Measurements from ENCODE around the gene ABCF1. TPM values are rescaled to one million over a fixed set of nuclear protein-coding genes. Genes with fewer than 3 reads are reported as not detected.

The ABCF1 gene
- total RNA-seq, 4 donors from 2014 or later: 41.7 to 46.4 (median 45.0) TPM

- no peak for DNase-seq (ENCODE audit: low spot score in 2 of 2)
- no peak for TF ChIP-seq POLR2A (IDR thresholded peaks at IDR 0.05)
- TF ChIP-seq, protein P1, sequence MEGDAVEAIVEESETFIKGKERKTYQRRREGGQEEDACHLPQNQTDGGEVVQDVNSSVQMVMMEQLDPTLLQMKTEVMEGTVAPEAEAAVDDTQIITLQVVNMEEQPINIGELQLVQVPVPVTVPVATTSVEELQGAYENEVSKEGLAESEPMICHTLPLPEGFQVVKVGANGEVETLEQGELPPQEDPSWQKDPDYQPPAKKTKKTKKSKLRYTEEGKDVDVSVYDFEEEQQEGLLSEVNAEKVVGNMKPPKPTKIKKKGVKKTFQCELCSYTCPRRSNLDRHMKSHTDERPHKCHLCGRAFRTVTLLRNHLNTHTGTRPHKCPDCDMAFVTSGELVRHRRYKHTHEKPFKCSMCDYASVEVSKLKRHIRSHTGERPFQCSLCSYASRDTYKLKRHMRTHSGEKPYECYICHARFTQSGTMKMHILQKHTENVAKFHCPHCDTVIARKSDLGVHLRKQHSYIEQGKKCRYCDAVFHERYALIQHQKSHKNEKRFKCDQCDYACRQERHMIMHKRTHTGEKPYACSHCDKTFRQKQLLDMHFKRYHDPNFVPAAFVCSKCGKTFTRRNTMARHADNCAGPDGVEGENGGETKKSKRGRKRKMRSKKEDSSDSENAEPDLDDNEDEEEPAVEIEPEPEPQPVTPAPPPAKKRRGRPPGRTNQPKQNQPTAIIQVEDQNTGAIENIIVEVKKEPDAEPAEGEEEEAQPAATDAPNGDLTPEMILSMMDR (IDR thresholded peaks at IDR 0.05): no peak
- no peak for TF ChIP-seq EP300 (IDR thresholded peaks at IDR 0.05)
- TF ChIP-seq POLR2AphosphoS5 (IDR thresholded peaks at IDR 0.05): no peak
- WGBS: 11% methylated on average over 8 of the region's 8 CpGs
- Histone ChIP-seq H3K36me3 (peaks cover 49% of the 10 kb centered on the region), H3K4me1 (peaks cover 30% of the 10 kb centered on the region), H3K9me3 (no peaks in the 10 kb centered on the region), H3K27ac (peak overlapping the region; percentile 98), H3K27me3 (no peaks in the 10 kb centered on the region), H3K4me3 (peak overlapping the region; percentile 90)
These were observed 47.1 kb downstream of the ABCF1 start for GRCh38 chr6:30618270-30618797.

GRCh38 chr6:30619561-30619960 lies 48.3 kb downstream of the ABCF1 start:
- DNase-seq (ENCODE audit: low spot score in 2 of 2): no peak
- Histone ChIP-seq H3K4me3 (no peak overlapping the region), H3K27me3 (no peaks in the 10 kb centered on the region), H3K27ac (no peak overlapping the region), H3K36me3 (peaks cover 61% of the 10 kb centered on the region), H3K4me1 (peaks cover 18% of the 10 kb centered on the region), H3K9me3 (no peaks in the 10 kb centered on the region)
- TF ChIP-seq EP300 (IDR thresholded peaks at IDR 0.05) (no peak), POLR2A (IDR thresholded peaks at IDR 0.05) (no peak), POLR2AphosphoS5 (IDR thresholded peaks at IDR 0.05) (no peak)
- TF ChIP-seq, protein P1 (IDR thresholded peaks at IDR 0.05): no peak
- WGBS: 93% methylated on average over 11 of the region's 11 CpGs

GRCh38 chr6:30625511-30625910 lies 54.3 kb downstream of the ABCF1 start:
- 99% methylated on average over 7 of the region's 8 CpGs for WGBS

GRCh38 chr6:30626484-30627366 lies 55.5 kb downstream of the ABCF1 start, which contains the start of gene ATAT1:
Gene ATAT1 (plus strand): TSS chr6:30626874.
- peaks cover 19% of the 10 kb centered on the region for H3K4me1 ChIP-seq
- WGBS: 3% methylated on average over 25 of the region's 36 CpGs
- TF ChIP-seq POLR2A (IDR thresholded peaks at IDR 0.05) (peak in 1 of 2 donors; percentile 43), POLR2AphosphoS5 (IDR thresholded peaks at IDR 0.05) (peak in 1 of 3 donors; percentile 2), EP300 (IDR thresholded peaks at IDR 0.05) (peak; percentile 26)
- TF ChIP-seq, protein P1 (IDR thresholded peaks at IDR 0.05): peak; percentile 24 to 25
- peak within 1 kb of the TSS; percentile 92 for H3K27ac ChIP-seq
- no peaks in the 10 kb centered on the region for H3K27me3 ChIP-seq
- peaks cover 65% of the 10 kb centered on the region for H3K36me3 ChIP-seq
- H3K9me3 ChIP-seq: no peaks in the 10 kb centered on the region
- DNase-seq (ENCODE audit: low spot score in 2 of 2): peak; percentile 95 to 96
- H3K4me3 ChIP-seq: peak within 1 kb of the TSS; percentile 66

More at GRCh38 chr6:30625511-30625910, 54.3 kb downstream of the ABCF1 start:
- no peak for DNase-seq (ENCODE audit: low spot score in 2 of 2)
- H3K36me3 ChIP-seq: peaks cover 77% of the 10 kb centered on the region
- TF ChIP-seq POLR2AphosphoS5 (IDR thresholded peaks at IDR 0.05) (no peak), POLR2A (IDR thresholded peaks at IDR 0.05) (no peak), EP300 (IDR thresholded peaks at IDR 0.05) (no peak)
- TF ChIP-seq, protein P1 (IDR thresholded peaks at IDR 0.05): no peak
- H3K9me3 ChIP-seq: no peaks in the 10 kb centered on the region
- no peak overlapping the region for H3K4me3 ChIP-seq
- no peaks in the 10 kb centered on the region for H3K27me3 ChIP-seq
- H3K27ac ChIP-seq: no peak overlapping the region
- peaks cover 19% of the 10 kb centered on the region for H3K4me1 ChIP-seq

DNA sequence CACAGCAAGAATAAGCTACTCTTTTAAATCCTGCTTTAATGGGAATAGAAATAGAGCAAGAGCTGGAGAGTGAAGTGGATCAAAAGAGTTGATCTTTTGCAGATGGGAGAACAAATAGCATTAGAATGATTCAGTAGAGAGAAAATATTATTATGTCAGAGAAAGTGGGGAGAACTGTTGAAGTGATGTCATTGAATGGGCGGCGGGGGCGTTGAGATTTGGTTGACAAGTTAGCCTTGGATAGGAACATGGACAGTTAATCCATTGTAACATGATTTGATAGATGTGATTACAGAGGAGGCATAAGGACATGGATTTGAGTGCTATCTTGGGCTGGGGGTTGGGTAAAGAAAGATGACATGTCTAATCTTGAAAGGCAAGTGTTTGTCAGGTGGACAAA lies 64.6 kb downstream of the ABCF1 start:
- no peak overlapping the region for H3K27ac ChIP-seq

More for the DNA sequence above, 64.6 kb downstream of the ABCF1 start:
- no peak overlapping the region for H3K4me3 ChIP-seq
- DNase-seq (ENCODE audit: low spot score in 2 of 2): no peak
- peaks cover 31% of the 10 kb centered on the region for H3K36me3 ChIP-seq
- WGBS: 91% methylated on average over 3 of the region's 3 CpGs
- H3K4me1 ChIP-seq: no peaks in the 10 kb centered on the region
- H3K27me3 ChIP-seq: no peaks in the 10 kb centered on the region
- TF ChIP-seq EP300 (IDR thresholded peaks at IDR 0.05): no peak
- TF ChIP-seq POLR2AphosphoS5 (IDR thresholded peaks at IDR 0.05): no peak
- TF ChIP-seq, protein P1 (IDR thresholded peaks at IDR 0.05): no peak
- no peak for TF ChIP-seq POLR2A (IDR thresholded peaks at IDR 0.05)
- H3K9me3 ChIP-seq: no peaks in the 10 kb centered on the region

Measured in suprapubic skin (tissue), 4 donors.